Activated T-cell treated with anti-CD3 and anti-CD28 coated beads for 24 hours (primary cell): ENCODE results near the gene WIPF3.

Experiments
- DNase-seq: peaks from one replicate; pipeline ENCODE4 v3.0.0-alpha.2; 2020; ENCODE audit warnings: low read depth

WIPF3 gene

DNA sequence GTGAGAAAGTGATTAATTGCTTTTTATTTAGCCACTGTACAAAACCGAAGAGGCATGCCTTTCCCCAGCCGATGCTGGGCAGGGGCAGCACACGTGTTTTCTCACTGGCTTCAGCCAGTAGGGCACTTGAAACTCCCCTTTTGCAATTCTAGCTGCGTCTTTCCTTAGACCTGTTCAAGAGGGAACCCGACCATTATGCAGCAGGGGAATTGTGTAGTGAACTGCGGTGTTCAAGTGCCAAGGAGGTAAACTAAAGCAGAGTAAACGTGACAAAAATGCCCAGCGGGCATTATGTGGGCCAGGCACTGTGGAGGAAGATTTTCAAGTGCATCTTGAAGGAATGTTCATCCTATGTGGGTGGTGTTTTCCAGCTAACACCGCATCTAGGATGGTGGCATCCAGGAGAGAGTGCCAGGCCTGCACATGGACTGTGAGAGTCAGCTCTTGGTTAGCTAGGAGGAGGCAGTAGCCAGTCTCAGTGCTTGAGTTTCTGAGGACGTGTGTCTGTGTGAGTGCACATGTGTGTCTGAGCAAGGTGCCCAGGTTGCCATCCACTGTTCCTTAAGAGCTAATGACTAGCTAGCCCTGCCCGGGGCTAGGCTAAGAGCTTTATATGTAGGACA lies 3.3 kb downstream of the WIPF3 start:
- DNase-seq: no peak

- no peak for DNase-seq
Measured at GRCh38 chr7:29810297-29810696, 4.0 kb downstream of the WIPF3 start.

- DNase-seq: no peak
Measured at GRCh38 chr7:29810813-29811482, 4.6 kb downstream of the WIPF3 start.

DNA sequence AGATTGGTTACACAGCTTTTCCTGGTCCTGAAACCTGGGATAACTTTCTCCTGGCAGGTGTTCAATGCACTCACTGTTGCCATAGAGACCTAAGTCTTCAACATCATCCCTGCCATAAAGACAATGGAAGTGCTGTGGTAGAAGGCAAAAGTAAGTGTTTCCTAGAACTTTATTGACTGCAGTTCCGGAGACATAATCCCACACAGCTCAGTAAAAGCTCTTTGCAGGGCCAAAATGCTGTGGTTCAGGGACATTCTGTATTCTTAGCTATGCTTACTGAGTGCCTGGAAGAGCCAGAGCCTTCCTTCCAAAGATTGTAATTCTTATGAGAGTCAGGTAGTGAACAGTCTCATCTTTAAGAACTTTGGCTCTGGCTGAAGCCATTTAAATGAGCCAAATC lies 5.3 kb downstream of the WIPF3 start:
- no peak for DNase-seq

- no peak for DNase-seq
Measured at GRCh38 chr7:29812185-29812876, 6.0 kb downstream of the WIPF3 start.

DNA sequence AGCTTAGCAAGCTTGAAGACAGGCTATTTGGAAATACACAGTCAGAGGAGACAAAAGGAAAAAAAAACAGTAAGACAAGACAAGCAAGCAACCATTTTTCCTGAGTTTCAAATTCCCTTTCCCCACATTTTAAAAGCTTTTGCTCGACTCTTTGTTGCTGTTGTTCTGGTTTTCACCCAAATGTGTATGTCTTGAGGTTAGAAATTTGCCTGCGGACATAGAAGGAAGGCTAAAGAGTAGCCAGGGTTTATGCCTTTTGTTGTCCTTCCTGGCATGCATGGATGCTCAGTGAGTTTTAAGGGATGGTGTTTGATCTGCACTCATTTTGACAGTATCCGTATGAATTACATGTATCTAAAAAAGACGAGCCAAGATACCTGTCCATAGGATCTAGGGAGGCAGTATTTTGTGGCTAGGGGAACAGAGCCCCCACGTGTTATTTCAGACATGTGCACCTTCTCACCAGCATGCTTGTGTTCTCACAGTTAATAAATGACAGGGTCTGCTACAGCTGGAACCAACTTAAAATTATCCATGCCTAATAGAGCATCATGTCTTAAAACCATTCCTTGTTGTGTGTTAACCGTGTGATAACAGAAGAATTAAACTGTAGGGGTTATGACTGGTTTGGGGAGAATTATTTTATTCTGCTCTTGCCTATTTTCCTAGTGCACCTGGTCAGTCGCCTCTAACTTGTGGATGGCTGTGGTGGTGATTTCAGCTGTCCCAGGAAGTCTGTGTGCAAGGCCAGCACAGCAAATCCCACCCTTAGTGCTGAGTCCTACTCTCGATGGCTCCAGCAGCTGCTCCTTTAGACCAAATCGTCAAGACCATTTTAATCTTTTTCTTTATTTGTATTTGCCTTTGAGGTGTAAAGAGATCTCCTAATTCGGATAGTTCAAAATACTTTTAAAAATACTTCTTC lies 9.1 kb downstream of the WIPF3 start:
- DNase-seq: no peak

DNA sequence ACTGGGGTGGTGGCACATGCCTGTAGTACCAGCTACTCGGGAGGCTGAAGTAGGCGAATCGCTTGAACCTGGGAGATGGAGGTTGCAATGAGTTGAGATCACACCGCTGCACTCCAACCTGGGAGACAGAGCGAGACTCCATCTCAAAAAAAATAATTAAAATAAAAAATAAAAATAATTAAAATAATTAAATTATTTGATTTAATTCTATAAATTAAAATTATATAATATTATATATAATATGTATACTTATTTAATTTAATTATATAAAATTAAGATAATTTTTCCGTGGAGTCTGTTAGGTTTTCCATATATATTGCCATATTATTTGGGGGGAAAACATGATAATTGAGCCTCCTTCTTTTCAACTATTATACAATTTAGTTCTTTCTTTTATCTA lies 12.0 kb downstream of the WIPF3 start:
- DNase-seq: no peak

DNA sequence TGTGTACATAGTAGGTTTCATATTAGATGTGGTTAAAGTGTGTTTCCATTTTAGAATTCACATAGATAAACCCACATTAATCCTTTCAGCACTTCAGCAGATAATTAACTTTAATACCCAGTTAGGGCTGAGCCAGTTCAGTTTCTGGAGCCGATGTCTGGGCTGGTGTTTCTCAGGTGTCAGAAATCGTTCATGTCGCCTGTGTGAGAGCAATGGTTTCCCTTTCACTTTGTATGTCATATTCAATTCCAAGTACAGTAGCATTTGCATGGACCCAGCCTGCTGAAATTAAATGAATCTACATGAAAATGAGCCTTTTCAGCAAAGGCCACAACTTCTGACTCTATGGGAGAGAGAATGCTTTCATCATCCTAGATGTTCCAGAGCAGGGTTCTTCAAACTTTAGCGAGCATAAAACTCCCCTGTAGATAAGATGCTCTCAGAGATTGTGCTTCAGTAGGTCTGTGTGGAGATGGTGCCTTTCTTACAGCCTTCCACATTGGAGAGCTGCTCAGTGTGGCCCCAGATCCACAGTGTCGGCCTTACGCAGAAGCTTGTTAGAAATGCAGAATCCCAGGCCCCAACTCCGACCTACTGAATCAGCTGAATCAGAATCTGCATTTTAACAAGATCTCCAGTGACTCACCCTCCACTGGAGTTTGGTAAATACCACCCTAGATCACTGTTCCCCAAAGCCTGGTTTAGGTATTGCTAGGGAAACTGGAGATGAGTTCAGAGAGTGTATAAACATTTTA lies 19.6 kb downstream of the WIPF3 start:
- DNase-seq: no peak

DNA sequence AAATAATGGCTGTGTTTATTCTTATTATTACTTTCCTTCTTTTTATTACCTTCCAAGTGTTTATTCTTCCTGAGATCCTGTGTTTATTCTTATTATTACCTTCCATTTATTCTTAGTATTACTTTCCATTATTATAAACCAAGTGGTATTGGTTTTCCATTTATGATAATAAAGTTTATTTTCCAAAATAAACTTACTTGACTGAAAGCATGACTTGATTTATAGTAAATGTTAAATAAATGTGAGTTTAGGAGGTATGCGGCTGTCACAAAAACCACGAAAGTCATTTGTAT lies 20.2 kb downstream of the WIPF3 start:
- no peak for DNase-seq

- no peak for DNase-seq
Measured at GRCh38 chr7:29826904-29827303, 20.6 kb downstream of the WIPF3 start.

DNA sequence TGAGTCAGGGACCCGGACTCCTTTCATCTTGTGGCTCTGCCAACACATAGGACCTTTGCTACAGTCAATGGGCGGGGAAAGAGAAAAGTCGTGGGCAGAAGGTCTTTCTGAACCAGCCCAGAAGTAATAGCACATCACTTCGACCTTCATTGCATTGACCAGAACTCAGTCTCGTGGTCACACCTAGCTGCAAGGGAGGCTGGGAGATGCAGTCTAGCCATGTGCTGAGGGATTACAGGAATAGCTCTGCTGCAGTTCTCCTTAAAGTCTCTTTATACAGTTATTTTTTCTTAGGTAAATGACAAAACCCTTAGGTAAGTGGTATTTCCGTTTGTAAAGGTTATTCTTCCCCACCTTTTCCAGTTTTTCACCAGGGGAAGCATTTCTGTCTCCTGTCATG lies 25.4 kb downstream of the WIPF3 start:
- DNase-seq: no peak

GRCh38 chr7:29833929-29834328 lies 27.6 kb downstream of the WIPF3 start:
- DNase-seq: no peak

DNA sequence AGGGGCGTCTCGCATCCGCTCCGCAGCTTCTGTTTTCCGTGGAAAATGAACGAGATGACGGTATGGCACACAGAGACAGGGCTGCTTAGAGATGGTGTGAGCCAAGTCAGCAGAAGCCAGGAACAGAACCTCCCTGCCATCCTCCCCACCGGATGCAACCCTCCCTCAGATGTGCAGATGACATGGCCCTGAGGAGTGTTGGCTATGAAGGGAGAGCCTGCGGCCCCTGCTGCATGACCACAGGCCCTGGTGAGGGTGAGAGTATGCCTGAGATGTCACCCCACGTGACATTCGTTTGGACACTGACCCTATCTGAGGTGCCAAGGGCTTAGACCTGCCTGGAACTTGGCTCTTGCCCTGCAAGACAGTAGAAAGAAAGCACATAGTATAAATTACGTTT lies 29.4 kb downstream of the WIPF3 start:
- no peak for DNase-seq

DNA sequence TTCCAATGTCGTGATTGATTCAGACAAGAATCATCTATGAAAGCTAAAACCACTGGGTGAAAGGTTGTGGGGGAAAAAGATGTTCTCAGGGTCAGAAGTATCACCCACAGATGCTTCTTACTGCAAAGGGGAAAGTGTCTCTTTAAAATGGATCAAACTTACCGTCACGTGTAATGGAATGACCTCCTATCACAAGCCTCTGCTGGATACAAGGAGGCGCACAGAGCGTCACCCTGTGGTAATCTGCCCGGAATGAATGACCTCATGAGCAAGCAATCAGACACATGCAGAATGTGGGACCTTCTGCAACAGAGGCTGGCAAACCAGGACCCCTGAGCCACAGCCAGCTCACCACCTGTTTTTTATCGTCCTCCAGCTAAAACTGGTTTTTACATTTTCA lies 33.0 kb downstream of the WIPF3 start:
- no peak for DNase-seq

DNA sequence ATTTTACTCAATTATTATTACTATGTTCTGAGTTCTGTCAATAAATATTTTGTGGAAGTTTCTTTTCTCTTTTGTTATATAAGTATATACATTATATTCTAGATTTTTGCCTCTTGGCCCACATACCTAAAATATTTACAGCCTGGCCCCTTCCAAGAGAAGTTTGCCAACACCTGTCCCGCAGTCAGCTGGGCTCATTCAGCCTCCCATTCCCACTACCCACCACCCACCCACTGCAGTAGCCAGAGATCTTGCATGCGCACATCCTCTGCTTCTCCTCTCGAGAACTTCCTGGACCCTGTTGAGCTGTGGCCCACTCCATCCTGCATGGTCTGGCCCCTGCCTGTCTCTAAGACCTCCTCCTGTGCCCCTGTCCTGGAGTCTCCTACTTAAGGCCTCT lies 33.6 kb downstream of the WIPF3 start:
- DNase-seq: no peak

- DNase-seq: no peak
Measured at GRCh38 chr7:29840701-29841100, 34.4 kb downstream of the WIPF3 start.

DNA sequence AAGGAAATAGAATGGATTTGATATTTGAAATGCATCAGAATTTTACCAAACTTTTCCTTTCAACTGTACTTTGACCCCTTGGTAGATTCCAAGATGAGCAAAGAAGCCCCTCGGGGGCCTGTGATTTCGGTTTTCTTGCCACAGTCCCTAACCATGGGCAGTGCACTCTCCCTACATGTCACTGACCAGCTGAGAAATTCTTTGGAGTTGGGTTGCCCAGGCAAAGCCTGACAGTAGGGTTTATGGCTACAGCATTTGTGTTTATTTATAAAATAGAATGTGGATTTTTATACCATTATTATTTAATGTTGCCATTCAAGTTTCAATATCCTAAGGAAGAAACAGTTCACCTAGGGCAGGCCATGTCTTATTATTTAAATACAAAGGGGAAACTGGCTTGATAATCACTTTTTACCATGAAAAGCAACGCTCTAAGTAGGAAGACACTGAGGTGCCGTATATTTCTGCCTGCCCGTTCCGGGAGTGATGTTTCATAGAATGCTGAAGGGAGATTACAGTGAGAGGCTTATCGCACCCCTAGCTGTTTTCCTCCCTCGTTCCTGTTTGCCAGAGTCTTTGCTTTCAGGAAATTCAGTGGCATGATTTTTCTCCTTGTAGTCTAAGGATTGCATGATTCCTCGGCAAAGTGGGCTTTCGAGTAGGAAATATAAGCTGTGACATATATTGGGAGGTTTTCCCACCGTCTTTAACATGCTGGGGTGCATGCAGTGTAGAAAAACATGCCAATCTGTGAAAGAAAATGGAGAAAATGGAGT lies 35.8 kb downstream of the WIPF3 start:
- no peak for DNase-seq

GRCh38 chr7:29843093-29843492 lies 36.8 kb downstream of the WIPF3 start:
- DNase-seq: no peak

DNA sequence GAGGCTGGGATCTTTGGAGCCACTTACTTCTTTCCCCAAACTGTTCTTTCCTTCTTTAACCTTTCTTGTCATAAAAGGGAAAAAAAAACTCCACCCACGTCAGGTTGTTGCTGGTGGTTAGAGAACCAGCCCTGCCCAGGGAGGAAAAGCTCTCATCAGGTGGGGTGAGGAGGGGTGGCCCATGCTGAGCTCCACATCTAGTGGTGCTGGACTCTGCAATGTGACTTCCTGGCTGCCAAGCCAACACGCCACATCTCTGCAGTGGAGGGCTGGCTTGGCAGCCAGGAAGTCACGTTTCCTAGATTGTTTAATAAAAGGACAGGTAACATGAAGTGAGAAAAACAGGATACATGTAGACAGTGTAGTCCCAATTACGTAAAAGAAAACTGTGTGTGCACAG lies 37.4 kb downstream of the WIPF3 start:
- DNase-seq: no peak

DNA sequence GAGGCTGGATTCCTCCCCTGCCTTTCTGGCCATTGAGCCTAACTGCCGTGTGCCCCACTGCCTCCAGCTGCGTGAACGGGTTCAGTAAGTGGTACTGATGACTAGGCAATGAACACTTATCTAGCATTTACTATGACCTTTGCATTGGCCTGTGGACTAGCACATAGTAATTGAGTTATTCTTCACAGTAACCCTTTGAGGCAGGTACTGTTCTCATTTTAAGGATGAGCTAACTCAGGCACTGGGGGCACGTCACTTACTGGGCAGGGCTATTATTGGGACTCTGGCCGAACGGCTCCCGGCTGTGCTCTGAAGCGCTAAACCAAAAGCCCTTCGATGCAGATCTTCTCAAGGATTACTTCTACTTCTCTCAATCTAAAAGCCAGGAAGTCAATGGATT lies 38.3 kb downstream of the WIPF3 start:
- no peak for DNase-seq

GRCh38 chr7:29847496-29847895 lies 41.2 kb downstream of the WIPF3 start:
- no peak for DNase-seq
